A549 (cell line): ENCODE results near the gene MCM3AP.

Source experiments
- CTCF ChIP-seq: fragments of >200 bp; sonication (Bioruptor Twin); formaldehyde crosslinking; IDR thresholded peaks from 3 replicates; pipeline ENCODE4 v1.5.1; 2016
- KDM1A ChIP-seq: fragments of 200-600 bp; sonication (generic); IDR thresholded peaks from 2 replicates; pipeline ENCODE4 v1.6.1; 2016; ENCODE audit warnings: low read depth, mild to moderate bottlenecking
- MYC ChIP-seq: IDR thresholded peaks from 2 replicates; pipeline ENCODE4 v1.6.1; 2012; ENCODE audit warnings: mild to moderate bottlenecking, inconsistent platforms, low read length, improper control_type of control experiment, borderline replicate concordance
- POLR2A ChIP-seq: IDR thresholded peaks from 2 replicates; pipeline ENCODE4 v1.6.1; 2012; ENCODE audit warnings: mild to moderate bottlenecking, low read length
- POLR2AphosphoS2 ChIP-seq: conservative IDR thresholded peaks from 2 replicates; pipeline ENCODE4 v1.6.1; 2012; ENCODE audit warnings: low read length, improper control_type of control experiment, inconsistent platforms
- RAD21 ChIP-seq, 2 experiments: fragments of >200 bp in 1 of 2; sonication (Bioruptor Twin) in 1 of 2; formaldehyde crosslinking in 1 of 2; IDR thresholded peaks in 1 of 2; conservative IDR thresholded peaks in 1 of 2; 2 replicates in 1 of 2; 3 replicates in 1 of 2; pipeline ENCODE4 v1.6.1; 2012 to 2018; ENCODE audit warnings: inconsistent platforms in 1 of 2
- USF2 ChIP-seq: fragments of 450-650 bp; IDR thresholded peaks from 2 replicates; pipeline ENCODE4 v1.6.1; 2014; ENCODE audit warnings: antibody characterized with exemption

GRCh38 chr21:46323227-46323709, 37.9 kb upstream of the MCM3AP start:
- TF ChIP-seq CTCF (no peak), POLR2A (no peak), USF2 (no peak), KDM1A (no peak), RAD21 (conservative IDR thresholded peaks at IDR 0.05 in 1 of 2, IDR thresholded peaks at IDR 0.05 in 1 of 2) (no peak), MYC (no peak), POLR2AphosphoS2 (no peak)
